ENCODE results near the gene RGS12. TPM values are rescaled to one million over a fixed set of nuclear protein-coding genes. Genes with fewer than 3 reads are reported as not detected.

The RGS12 gene
- total and polyA plus RNA-seq, 7 donors, result 3.0 to 21.6 (median 15.7) TPM

- 76 to 91% methylated on average over 10 of the region's 10 CpGs for WGBS, 2 donors
- H3K9me3 ChIP-seq, result no peaks in the 10 kb centered on the region
- TF ChIP-seq POLR2A (IDR thresholded peaks at IDR 0.05) (no peak), EP300 (IDR thresholded peaks at IDR 0.05) (no peak), POLR2AphosphoS5 (IDR thresholded peaks at IDR 0.05) (no peak)
- TF ChIP-seq, protein P1, sequence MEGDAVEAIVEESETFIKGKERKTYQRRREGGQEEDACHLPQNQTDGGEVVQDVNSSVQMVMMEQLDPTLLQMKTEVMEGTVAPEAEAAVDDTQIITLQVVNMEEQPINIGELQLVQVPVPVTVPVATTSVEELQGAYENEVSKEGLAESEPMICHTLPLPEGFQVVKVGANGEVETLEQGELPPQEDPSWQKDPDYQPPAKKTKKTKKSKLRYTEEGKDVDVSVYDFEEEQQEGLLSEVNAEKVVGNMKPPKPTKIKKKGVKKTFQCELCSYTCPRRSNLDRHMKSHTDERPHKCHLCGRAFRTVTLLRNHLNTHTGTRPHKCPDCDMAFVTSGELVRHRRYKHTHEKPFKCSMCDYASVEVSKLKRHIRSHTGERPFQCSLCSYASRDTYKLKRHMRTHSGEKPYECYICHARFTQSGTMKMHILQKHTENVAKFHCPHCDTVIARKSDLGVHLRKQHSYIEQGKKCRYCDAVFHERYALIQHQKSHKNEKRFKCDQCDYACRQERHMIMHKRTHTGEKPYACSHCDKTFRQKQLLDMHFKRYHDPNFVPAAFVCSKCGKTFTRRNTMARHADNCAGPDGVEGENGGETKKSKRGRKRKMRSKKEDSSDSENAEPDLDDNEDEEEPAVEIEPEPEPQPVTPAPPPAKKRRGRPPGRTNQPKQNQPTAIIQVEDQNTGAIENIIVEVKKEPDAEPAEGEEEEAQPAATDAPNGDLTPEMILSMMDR (IDR thresholded peaks at IDR 0.05), result no peak
- no peak for DNase-seq
- no peak overlapping the region for H3K4me3 ChIP-seq
- H3K27me3 ChIP-seq, result no peaks in the 10 kb centered on the region
- H3K27ac ChIP-seq, result no peak overlapping the region
- intact Hi-C loops (cut with DNase I), result no loop called here
- H3K4me1 ChIP-seq, result no peaks in the 10 kb centered on the region
- H3K36me3 ChIP-seq, result no peaks in the 10 kb centered on the region
These were observed 42.6 kb downstream of the RGS12 start for GRCh38 chr4:3335385-3335784.

GRCh38 chr4:3335982-3336381, 43.2 kb downstream of the RGS12 start:
- no peaks in the 10 kb centered on the region for H3K27me3 ChIP-seq
- intact Hi-C loops (cut with DNase I), result no loop called here
- WGBS, 2 donors, result 91% methylated on average over 7 of the region's 7 CpGs
- H3K4me3 ChIP-seq, result no peak overlapping the region
- no peak overlapping the region for H3K27ac ChIP-seq
- DNase-seq, result no peak
- H3K9me3 ChIP-seq, result no peaks in the 10 kb centered on the region
- TF ChIP-seq POLR2AphosphoS5 (IDR thresholded peaks at IDR 0.05) (no peak), EP300 (IDR thresholded peaks at IDR 0.05) (no peak), POLR2A (IDR thresholded peaks at IDR 0.05) (no peak)
- TF ChIP-seq, protein P1 (IDR thresholded peaks at IDR 0.05), result no peak
- no peaks in the 10 kb centered on the region for H3K36me3 ChIP-seq
- H3K4me1 ChIP-seq, result no peaks in the 10 kb centered on the region

DNA sequence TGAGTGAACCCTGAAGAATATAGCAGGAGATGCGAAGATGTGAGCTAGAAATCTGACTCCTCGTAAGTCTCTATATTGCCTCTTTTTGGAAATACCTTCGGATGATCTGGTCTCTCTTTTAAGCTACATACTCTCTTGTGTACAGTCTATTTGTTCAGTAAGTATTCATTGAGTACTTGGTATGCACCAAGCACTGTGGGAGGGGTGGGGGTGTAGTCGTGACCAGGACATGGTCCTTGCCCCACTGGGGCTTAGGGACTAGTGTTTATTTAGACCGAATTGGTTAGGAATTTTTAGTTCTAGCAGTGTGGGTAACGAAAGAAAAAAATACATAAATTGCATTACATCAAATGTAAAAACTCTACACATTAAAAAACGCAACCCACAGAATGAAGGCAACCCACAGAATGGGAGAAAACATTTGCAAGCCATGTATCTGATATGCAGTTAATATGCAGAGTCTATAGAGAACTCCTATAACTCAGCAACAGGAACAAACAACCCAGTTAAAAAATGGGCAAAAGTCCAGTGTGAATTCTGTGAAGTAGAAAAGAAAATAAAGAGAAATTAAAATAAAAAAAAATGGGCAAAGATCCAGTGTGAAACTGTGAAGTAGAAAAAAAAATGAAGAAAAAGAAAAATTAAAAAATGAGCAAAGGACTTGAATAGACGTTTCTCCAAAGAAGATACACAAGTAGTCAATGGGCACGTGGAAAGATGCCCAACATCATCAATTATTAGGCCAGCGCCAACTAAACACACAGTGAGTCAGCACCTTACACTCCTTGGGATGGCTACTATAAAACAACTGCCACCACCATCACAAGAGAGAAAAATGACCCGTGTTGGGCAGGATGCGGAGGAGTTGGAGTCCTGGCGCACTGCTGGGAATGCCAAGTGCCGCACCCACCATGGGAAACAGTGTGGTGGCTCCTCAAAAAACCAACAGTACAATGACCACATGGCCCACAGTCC, 43.8 kb downstream of the RGS12 start:
- H3K4me1 ChIP-seq, result peaks cover 0 to under 1% (median 0%) of the 10 kb centered on the region in 4 donors
- WGBS, 2 donors, result 93 to 95% methylated on average over 14 of the region's 14 CpGs
- H3K4me3 ChIP-seq, result no peak overlapping the region
- DNase-seq, result no peak
- H3K9me3 ChIP-seq, result no peaks in the 10 kb centered on the region
- no peaks in the 10 kb centered on the region for H3K36me3 ChIP-seq
- intact Hi-C loops (cut with DNase I), result no loop called here
- no peaks in the 10 kb centered on the region for H3K27me3 ChIP-seq
- TF ChIP-seq, protein P1 (IDR thresholded peaks at IDR 0.05), result no peak
- TF ChIP-seq POLR2AphosphoS5 (IDR thresholded peaks at IDR 0.05) (no peak), EP300 (IDR thresholded peaks at IDR 0.05) (no peak), POLR2A (IDR thresholded peaks at IDR 0.05) (no peak)
- H3K27ac ChIP-seq, result no peak overlapping the region

DNA sequence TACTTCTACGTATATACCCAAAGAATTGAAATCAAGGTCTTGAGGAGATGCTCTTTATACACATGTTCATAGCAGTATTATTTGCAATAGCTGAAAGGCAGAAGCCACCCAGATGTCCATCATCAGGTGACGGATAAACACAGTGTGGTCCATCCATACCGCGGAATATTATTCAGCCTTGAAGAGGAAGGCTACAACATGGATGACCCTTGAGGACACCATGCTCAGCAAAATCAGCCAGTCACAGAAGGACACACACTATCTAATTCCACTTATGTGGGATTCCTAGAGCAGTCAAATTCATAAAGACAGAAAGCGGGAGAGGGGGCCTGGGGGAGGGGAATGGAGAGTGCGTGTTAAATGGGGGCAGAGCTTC, 44.5 kb downstream of the RGS12 start:
- Histone ChIP-seq H3K4me3 (no peak overlapping the region), H3K9me3 (no peaks in the 10 kb centered on the region), H3K27ac (no peak overlapping the region), H3K27me3 (no peaks in the 10 kb centered on the region), H3K36me3 (no peaks in the 10 kb centered on the region), H3K4me1 (peaks cover 0 to 7% (median 3%) of the 10 kb centered on the region in 4 donors)
- no peak for TF ChIP-seq POLR2AphosphoS5 (IDR thresholded peaks at IDR 0.05)
- TF ChIP-seq POLR2A (IDR thresholded peaks at IDR 0.05), result no peak
- TF ChIP-seq EP300 (IDR thresholded peaks at IDR 0.05), result no peak
- TF ChIP-seq, protein P1 (IDR thresholded peaks at IDR 0.05), result no peak
- intact Hi-C loops (cut with DNase I), result no loop called here
- 98 to 99% methylated on average over 6 of the region's 6 CpGs for WGBS, 2 donors
- DNase-seq, result no peak

Data from sigmoid colon (tissue), 7 donors.